NOMO-1 treated with DMSO at 0.1 percent for 48 hours (cell line): ENCODE measurements around the gene KRTAP10-3.
A peak's percentile ranks its signal among the peaks of the same experiment; 100 is the strongest.

Experiments used
- DNase-seq: peaks from one replicate; lab custom pipeline; 2025; ENCODE audit not compliant: unreplicated experiment; lab: John Stamatoyannopoulos, UW

The KRTAP10-3 gene

DNA sequence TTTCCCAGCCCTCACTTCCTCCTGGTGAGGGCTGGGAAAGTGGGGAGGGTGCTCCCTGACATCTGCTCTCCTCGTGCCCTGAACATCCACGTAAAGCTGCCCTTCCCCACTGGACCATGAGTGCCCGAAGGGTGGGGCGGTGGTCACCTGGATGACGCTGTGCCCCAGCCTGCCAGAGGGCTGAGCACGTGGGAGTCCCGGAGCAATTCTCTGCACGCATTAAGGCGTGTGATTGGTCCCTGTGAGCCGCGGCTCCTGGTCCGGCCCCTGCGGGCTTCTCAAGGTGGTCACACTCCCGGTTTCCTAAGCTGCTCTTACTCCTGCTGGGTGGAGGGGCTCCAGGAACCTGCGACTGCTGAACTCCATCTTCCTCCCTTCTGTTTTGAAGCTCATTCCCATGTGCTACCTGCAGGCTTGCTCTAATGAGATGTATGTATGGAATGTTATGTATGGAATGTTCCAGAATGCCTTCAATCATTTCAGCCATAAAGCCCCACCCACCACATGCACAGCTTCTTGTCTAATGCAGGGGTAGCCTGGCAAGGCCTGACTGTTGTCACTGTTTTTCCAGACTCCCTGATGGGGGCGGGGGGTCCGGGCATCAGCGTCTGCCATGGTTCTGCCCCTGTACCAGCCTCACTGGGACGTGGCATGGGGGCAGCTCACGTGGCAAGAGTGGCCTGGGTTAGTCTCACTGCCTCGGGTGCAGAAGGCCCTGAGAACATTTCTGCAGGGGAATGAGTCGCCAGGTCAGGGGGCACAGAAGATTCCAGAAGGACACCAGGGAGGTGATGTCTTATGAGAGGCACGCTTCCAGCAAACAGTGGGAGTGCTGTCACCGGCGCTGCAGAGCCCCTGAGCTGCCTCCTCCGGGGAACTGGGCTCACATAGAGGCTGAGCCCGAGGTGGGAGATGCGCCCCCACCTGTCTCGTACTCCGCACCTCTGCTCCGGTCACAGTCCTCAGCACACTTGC is 38.0 kb downstream of the KRTAP10-3 start:
- no peak for DNase-seq

DNA sequence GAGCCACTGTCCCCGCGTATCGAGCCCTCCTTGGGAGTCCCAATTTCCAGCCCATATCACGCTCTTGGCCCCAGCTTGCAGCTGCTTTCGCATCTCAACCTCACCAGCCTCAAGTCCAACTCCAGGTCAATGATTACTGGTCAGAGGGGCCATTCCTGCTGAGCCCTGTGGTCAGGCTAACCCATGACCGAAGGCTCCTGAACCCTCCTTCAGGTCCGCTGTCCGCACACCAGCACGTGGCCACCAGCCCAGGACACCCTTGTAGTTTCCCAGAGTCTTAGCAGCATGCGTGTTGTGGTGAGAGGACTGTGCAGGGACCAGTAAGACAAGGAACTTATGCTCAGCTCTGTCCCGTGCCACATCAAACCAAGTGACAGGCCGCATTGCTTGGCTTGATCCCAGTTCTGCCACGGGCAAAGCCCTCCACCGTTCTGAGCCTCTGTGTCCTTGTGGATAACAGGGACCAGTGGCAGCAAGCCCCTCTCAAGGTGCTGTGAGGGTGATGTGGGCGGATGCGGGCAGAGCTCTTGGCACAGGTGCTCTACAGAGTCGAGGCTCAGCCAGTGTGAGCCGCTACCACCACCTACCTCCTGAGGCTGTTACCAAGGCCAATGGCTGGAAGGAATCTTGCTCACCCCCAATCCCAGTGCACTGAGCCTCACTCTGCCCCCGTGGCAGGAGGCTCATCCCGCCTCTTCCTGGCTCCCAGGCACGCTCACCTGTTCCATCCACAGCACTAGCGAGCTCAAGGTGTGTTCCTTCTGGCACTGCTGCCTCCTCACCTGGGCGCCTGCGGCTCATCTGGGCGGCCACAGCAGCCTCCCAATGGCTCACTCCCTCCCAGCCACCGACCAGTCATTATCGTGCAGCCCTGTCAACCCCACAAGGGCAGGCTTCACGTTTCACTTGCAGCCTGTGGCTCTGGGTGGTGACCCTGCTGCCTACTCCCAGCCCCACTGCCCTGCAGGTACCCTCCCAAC is 39.0 kb downstream of the KRTAP10-3 start:
- no peak for DNase-seq

DNA sequence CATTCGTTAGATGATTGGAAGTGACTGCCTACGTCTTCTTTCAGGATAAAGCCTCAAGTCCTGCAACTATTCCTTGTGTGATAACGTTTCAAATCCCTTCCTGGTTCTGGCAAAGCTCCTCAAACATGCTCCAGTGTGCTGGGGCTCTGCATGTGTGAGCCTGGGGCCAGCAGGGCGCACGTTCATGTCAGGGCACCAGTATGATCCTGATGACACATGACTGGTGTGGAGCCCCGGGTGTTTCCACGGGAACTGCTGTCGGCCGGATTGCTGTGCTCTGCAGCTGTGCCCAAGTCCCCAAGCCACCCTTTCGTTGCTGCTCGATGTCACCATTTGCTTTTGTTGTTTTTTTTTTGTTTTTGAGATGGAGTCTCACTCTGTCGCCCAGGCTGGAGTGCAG is 39.9 kb downstream of the KRTAP10-3 start:
- DNase-seq = no peak

DNA sequence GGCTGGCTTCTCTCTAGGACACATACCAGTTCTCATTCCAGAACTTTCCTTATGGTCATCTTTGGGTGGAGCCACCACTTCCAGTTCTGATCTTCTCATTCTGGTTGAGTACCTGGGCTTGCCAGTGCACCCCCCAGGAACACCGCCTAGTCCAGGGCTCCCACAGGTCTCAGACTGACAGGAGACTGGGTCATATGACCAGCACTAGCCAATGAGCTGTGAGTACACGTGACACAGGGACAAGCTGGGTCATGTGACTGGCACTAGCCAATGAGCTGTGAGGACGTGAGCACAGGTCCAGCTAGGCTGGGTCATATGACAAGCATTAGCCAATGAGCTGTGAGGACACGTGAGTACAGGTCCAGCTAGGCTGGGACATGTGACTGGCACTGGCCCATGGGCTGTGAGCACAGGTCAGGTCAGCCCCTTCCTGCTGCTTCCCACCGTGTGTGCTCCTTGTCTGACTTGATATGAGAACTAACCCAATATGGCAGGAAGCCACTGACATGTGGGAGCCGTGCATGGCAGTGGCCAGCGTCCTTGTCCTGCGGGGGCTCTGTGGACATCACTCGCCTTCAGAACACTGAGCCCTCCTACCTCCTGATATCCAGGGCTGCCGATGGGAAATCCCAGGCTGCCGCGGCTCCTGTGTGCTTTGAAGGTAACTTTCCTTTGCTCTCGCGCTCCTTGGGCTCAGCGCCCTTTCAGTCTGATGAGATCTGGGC is 41.3 kb downstream of the KRTAP10-3 start:
- DNase-seq = no peak

DNA sequence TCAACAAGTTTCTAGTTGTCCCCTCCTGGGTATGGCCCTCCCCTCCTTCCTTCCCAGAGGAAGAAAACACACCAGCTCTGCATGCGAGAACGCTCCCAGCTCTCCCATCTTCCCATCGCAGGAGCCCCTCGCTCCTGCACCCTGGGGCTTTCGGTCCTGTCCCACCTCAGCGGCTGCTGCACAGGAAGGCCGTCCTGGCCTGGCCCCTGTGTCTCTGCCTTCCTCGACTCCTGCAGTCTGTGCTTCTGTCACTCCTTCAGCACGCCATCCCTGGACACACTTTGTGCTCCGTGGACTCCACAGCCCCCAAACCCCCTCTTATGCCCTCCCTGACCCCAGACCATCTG is 41.8 kb downstream of the KRTAP10-3 start:
- DNase-seq = no peak

- DNase-seq = no peak
These were observed 42.3 kb downstream of the KRTAP10-3 start for GRCh38 chr21:44516342-44516741.

GRCh38 chr21:44515359-44516165 is 43.0 kb downstream of the KRTAP10-3 start:
- no peak for DNase-seq

- DNase-seq = no peak
These were observed 43.7 kb downstream of the KRTAP10-3 start for GRCh38 chr21:44514746-44515358.

GRCh38 chr21:44514218-44514520 is 44.4 kb downstream of the KRTAP10-3 start:
- DNase-seq = no peak

GRCh38 chr21:44513389-44514217 is 45.0 kb downstream of the KRTAP10-3 start:
- DNase-seq = no peak

DNA sequence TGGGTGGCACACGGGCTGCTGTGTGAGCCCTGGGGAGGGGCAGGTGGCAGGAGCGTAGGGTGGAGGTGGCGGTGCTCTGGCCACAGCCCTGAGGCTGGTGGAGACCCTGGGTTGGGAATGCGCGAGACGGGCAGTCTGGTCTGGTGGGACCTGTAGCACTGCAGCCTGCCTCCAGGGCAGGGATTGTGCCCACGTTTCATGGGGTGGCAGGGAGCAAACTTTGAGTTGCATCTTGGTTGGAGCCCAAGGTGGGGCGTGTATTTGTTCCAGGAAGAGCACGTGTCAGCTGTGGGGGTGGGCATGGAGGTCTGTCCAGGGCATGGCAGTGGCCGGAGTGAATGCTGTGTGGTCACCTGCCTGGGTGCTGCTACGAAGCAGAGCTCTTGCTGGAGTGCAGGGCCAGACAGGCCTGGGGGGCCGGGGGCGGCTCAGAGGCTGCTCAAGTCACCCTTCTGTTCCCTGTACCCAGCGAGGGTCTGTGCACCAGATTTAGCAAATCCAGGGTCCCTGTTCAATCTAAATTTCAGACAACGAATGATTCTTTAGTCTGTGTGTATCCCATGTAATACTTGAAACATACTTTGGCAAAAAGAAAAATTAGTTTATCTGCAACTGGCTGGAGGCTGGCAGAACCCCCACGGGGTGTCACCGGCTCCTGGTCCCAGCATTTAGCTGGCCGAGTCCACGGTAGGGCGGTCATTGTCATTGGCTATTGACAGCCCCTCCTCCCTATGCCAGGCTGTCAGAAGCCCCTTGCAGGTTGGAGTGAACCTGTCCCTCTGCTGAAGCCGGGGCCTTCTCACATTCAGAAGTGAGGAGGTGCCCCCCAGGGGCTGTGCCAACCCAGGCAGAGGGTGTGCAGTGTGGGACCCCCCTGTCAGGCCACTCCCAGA is 45.9 kb downstream of the KRTAP10-3 start:
- DNase-seq = no peak

GRCh38 chr21:44511938-44512275 is 46.7 kb downstream of the KRTAP10-3 start:
- no peak for DNase-seq

DNA sequence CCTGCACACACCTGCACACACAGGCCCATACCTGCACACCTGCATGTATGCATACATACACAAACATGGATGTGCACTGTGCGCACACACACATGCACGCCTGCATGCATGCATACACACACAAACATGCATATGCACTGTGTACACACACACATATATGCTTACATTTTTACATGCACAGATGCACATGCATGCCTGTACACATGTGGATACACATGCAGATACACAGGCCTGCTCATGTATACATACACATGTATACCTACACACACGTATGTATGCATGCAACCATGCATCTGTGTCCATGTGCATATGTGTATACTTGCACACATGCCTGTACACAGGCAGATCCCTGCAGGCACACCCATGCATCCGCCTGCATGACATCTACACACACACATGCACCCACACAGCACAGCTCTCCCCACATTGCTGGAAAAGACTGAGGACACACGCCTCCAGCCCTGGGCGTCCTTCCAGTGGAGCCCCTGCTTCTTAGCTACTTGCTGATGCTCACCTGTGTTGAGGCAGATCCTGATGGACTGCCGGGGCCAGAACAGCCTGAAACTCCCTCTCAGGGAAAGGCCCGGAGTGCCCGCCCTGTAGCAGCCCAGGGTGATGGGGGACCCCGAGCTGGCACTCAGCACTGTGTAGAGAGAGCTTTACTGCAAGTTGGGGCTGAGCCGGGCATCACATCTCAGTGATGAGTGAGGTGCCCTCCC is 47.2 kb downstream of the KRTAP10-3 start:
- DNase-seq = no peak

DNA sequence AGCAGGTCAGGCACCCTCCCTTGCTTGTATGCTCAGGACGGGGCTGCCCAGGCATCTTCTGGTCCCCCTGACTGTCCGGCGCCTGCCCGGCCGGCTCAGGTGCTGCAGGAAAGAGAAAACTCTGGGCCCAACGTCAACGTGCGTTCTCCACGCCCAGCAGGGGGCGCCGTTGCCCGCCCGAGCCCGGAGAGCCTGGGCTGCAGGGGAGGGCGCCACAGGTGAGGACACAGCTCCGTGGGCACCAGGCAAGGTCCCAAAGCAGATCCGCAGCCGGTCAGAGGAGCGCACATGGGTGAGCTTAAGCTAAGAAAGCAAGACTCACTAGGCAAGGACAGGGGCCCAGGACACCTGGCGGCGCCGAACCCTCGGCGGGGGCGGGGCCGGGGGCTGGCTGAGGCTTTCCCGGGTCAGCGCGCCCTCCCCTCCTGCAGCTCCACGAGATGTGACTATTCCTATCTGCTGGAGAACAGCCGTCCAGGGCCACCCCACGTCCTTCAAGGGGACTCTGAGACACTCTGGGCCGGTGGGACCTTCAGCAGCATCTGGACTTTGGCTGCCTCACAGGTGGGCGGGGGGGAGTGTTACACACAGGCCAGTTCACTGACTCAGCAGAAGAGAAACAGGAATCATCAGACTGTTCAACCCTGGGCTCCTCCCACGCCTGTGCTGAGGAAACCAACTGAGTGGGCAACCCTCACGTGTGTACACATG is 47.9 kb downstream of the KRTAP10-3 start:
- peak; percentile 33 for DNase-seq

GRCh38 chr21:44510109-44510507 is 48.5 kb downstream of the KRTAP10-3 start:
- no peak for DNase-seq

GRCh38 chr21:44509539-44509938 is 49.1 kb downstream of the KRTAP10-3 start:
- no peak for DNase-seq
